GM12878 (cell line): ENCODE measurements around the gene MRPL33. TPM values are rescaled to one million over a fixed set of nuclear protein-coding genes. Genes with fewer than 3 reads are reported as not detected.

Experiments used
- ATAC-seq: fragments of 200-7000 bp; cut with Tn5 transposase; 3 replicates; pipeline ENCODE4 v1.9.1; 2020; ENCODE audit warnings: mild to moderate bottlenecking, moderate library complexity
- BruUV-seq: library from RNA; stranded (reverse); fragments of 400-500 nt; replicated peaks from 2 replicates; lab custom pipeline; 2021; lab: Mats Ljungman, UMichigan
- CTCF ChIA-PET: fragments of 300-600 bp; sonication (Branson Sonifier 250); formaldehyde crosslinking; extraction: SDS; loops from one replicate; lab custom pipeline; 2021; ENCODE audit warnings: inconsistent platforms; lab: Yijun Ruan, JAX
- POLR2A ChIA-PET: fragments of 350-600 bp; formaldehyde crosslinking; extraction: SDS; loops from one replicate; lab custom pipeline; 2021; ENCODE audit warnings: inconsistent platforms; lab: Charles Lee
- RAD21 ChIA-PET: fragments of 300-600 bp; sonication (Branson Sonifier 250); formaldehyde crosslinking; loops from one replicate; lab custom pipeline; 2023; ENCODE audit warnings: antibody characterized with exemption; ENCODE audit not compliant: unreplicated experiment; lab: Charles Lee
- SMC1A ChIA-PET: fragments of 300-600 bp; sonication (Branson Sonifier 250); formaldehyde crosslinking; loops from one replicate; lab custom pipeline; 2023; ENCODE audit not compliant: unreplicated experiment, uncharacterized antibody; lab: Charles Lee
- DNase-seq: peaks from one replicate; pipeline ENCODE4 v3.0.0-alpha.2; 2011; ENCODE audit warnings: low read depth, low spot score
- FAIRE-seq: peaks from 3 replicates; lab custom pipeline; 2011; peaks lifted over from hg19 to GRCh38; lab: Jason Lieb, UNC
- H2AFZ ChIP-seq: 2 replicates; pipeline ENCODE4 v1.6.0; 2011; ENCODE audit warnings: low read depth, low read length, control low read depth; ENCODE audit not compliant: control insufficient read depth
- H3K27ac ChIP-seq: 2 replicates; pipeline ENCODE4 v1.5.1; 2011; ENCODE audit warnings: control low read depth; ENCODE audit not compliant: control insufficient read depth, insufficient read depth
- H3K27me3 ChIP-seq, 2 experiments: replicated peaks in 1 of 2; 2 replicates each; pipeline versions ENCODE4 v1.6.0 to v1.6.1; 2011; ENCODE audit warnings: low read length in 1 of 2; ENCODE audit not compliant: control insufficient read depth in 2 of 2, insufficient read depth in 2 of 2
- H3K36me3 ChIP-seq, 2 experiments: 2 replicates each; pipeline ENCODE4 v1.5.1; 2011; ENCODE audit warnings: low read length in 1 of 2; ENCODE audit not compliant: control insufficient read depth in 2 of 2, insufficient read depth in 2 of 2
- H3K4me1 ChIP-seq: 2 replicates; pipeline ENCODE4 v1.6.1; 2011; ENCODE audit warnings: mild to moderate bottlenecking, low read length, moderate library complexity, mixed read lengths; ENCODE audit not compliant: control insufficient read depth, insufficient read depth
- H3K4me2 ChIP-seq: 2 replicates; pipeline ENCODE4 v1.6.0; 2011; ENCODE audit warnings: control low read depth; ENCODE audit not compliant: control insufficient read depth, insufficient read depth
- H3K4me3 ChIP-seq: fragments of 200-600 bp; sonication (generic); 2 replicates; pipeline ENCODE4 v1.5.1; 2016
- H3K79me2 ChIP-seq: 2 replicates; pipeline ENCODE4 v1.6.0; 2011; ENCODE audit warnings: low read length; ENCODE audit not compliant: control insufficient read depth, insufficient read depth
- H3K9ac ChIP-seq: 2 replicates; pipeline ENCODE4 v1.8.0; 2011; ENCODE audit warnings: low read length, control low read depth, mixed read lengths; ENCODE audit not compliant: control insufficient read depth, insufficient read depth
- H3K9me3 ChIP-seq: replicated peaks from 3 replicates; pipeline ENCODE4 v1.5.1; 2011; ENCODE audit warnings: mild to moderate bottlenecking, low read length; ENCODE audit not compliant: control insufficient read depth, insufficient read depth
- H4K20me1 ChIP-seq: 2 replicates; pipeline ENCODE4 v1.6.0; 2011; ENCODE audit not compliant: control insufficient read depth, insufficient read depth
- CBX3 ChIP-seq: fragments of 200-600 bp; sonication (generic); IDR thresholded peaks from 2 replicates; pipeline ENCODE4 v1.6.1; 2016; ENCODE audit warnings: low read depth, borderline replicate concordance
- CBX5 ChIP-seq: sonication (generic); IDR thresholded peaks from 2 replicates; pipeline ENCODE4 v1.6.1; 2016; ENCODE audit warnings: low read depth, moderate library complexity, mild to moderate bottlenecking, inconsistent platforms
- CREB1 ChIP-seq: IDR thresholded peaks from 2 replicates; pipeline ENCODE4 v1.6.1; 2012; ENCODE audit warnings: low read depth, mild to moderate bottlenecking, inconsistent platforms
- ETV6 ChIP-seq, 2 experiments: fragments of 450-650 bp in 1 of 2; IDR thresholded peaks in 1 of 2; conservative IDR thresholded peaks in 1 of 2; 2 replicates each; pipeline ENCODE4 v1.6.1; 2014; ENCODE audit warnings: antibody characterized with exemption in 1 of 2, borderline replicate concordance in 1 of 2, low read depth in 1 of 2, mild to moderate bottlenecking in 1 of 2, moderate library complexity in 1 of 2
- EZH2 ChIP-seq: IDR thresholded peaks from 2 replicates; pipeline ENCODE4 v1.6.1; 2012; ENCODE audit warnings: low read depth, mild to moderate bottlenecking, control low read depth, inconsistent platforms, low read length, borderline replicate concordance; ENCODE audit not compliant: control insufficient read depth
- FOS ChIP-seq: IDR thresholded peaks from 3 replicates; pipeline ENCODE4 v1.6.1; 2011; ENCODE audit warnings: borderline replicate concordance; ENCODE audit not compliant: insufficient read length; ENCODE audit errors: extremely low read depth
- GABPA ChIP-seq: IDR thresholded peaks from 2 replicates; pipeline ENCODE4 v1.6.1; 2014; ENCODE audit warnings: antibody characterized with exemption, low read depth, mild to moderate bottlenecking, inconsistent platforms
- GATAD2B ChIP-seq: fragments of 450-650 bp; conservative IDR thresholded peaks from 2 replicates; pipeline ENCODE4 v1.6.1; 2017; ENCODE audit warnings: low read depth, mild to moderate bottlenecking, moderate library complexity
- IRF5 ChIP-seq: fragments of 450-650 bp; IDR thresholded peaks from 2 replicates; pipeline ENCODE4 v1.6.1; 2017; ENCODE audit warnings: borderline replicate concordance
- NBN ChIP-seq: fragments of 450-650 bp; IDR thresholded peaks from 2 replicates; pipeline ENCODE4 v1.6.1; 2016
- NFIC ChIP-seq: IDR thresholded peaks from 2 replicates; pipeline ENCODE4 v1.6.1; 2012; ENCODE audit warnings: low read depth, mild to moderate bottlenecking, inconsistent platforms, low read length, moderate library complexity
- NR2C1 ChIP-seq: fragments of 450-650 bp; IDR thresholded peaks from 2 replicates; pipeline ENCODE4 v1.6.1; 2017; ENCODE audit warnings: antibody characterized with exemption, mild to moderate bottlenecking, moderate library complexity
- PRDM15 ChIP-seq: fragments of 450-650 bp; formaldehyde crosslinking; IDR thresholded peaks from 2 replicates; pipeline ENCODE4 v1.4.0; 2020; ENCODE audit warnings: mild to moderate bottlenecking, moderate library complexity
- RUNX3 ChIP-seq: IDR thresholded peaks from 2 replicates; pipeline ENCODE4 v1.6.1; 2012; ENCODE audit warnings: low read length, inconsistent platforms
- SIX5 ChIP-seq: IDR thresholded peaks from 2 replicates; pipeline ENCODE4 v1.6.1; 2011; ENCODE audit warnings: mild to moderate bottlenecking, low read depth, low read length, moderate library complexity; ENCODE audit not compliant: severe bottlenecking
- SREBF2 ChIP-seq: IDR thresholded peaks from 2 replicates; pipeline ENCODE4 v1.6.1; 2012; ENCODE audit warnings: mild to moderate bottlenecking, low read length
- WRNIP1 ChIP-seq: IDR thresholded peaks from 2 replicates; pipeline ENCODE4 v1.6.1; 2011; ENCODE audit warnings: low read depth, low read length, improper control_type of control experiment, borderline replicate concordance
- ZBTB33 ChIP-seq: fragments of 450-650 bp; IDR thresholded peaks from 2 replicates; pipeline ENCODE4 v1.6.1; 2017; ENCODE audit warnings: mild to moderate bottlenecking
- WGBS: methylation state at CpG from one replicate; pipeline ENCODE4 v1.1.6; 2016; ENCODE audit warnings: low lambda C conversion rate; ENCODE audit not compliant: insufficient replicate concordance, insufficient coverage; ENCODE audit errors: missing lambda C conversion rate; 5-methylcytosine and 5-hydroxymethylcytosine counted together
- in situ Hi-C: fragments of 300-500 bp; cut with MboI; formaldehyde crosslinking; loops from 9 replicates; pipeline ENCODE4 v1.14.3; 2018; ENCODE audit warnings: mixed read lengths
- intact Hi-C: fragments of 100-400 bp; cut with micrococcal nuclease; formaldehyde crosslinking; loops from one replicate; pipeline ENCODE4 v1.14.2; 2022; ENCODE audit not compliant: unreplicated experiment
- polyA plus RNA-seq, 11 experiments: library from polyadenylated mRNA; depleted of rRNA in 4 of 11; unstranded in 6 of 11; stranded (reverse) in 5 of 11; fragments of >200 nt; fragmentation: Nextera tagmentation in 4 of 11; fragmentation: Illumina TruSeq in 1 of 11; extraction: Ambion mirVana in 4 of 11; extraction: Trizol in 1 of 11; gene quantifications; 1 replicate in 1 of 11; 2 replicates in 10 of 11; pipeline versions ENCODE4 v1.2.1 to v1.2.3, GENCODE V29; 2011 to 2016; ENCODE audit warnings: inconsistent platforms in 2 of 11, missing spikeins in 2 of 11, low read depth in 1 of 11
- total RNA-seq, 4 experiments: library from RNA; depleted of rRNA in 3 of 4; stranded (reverse); fragments of >200 nt in 3 of 4; fragmentation: Illumina TruSeq in 1 of 4; extraction: Trizol in 1 of 4; gene quantifications; 2 replicates each; pipeline versions ENCODE4 v1.2.1 to v1.2.3, GENCODE V29; 2013 to 2021

The MRPL33 gene
- total and polyA plus RNA-seq, 10 of the 15 experiments (the other 5 are each of a cell fraction or from before 2014, with no cell fraction given) = 50.1 to 318 (median 160) TPM

- no peak for TF ChIP-seq PRDM15 (CRISPR knock-in tag)
- TF ChIP-seq FOS = no peak
Measured at GRCh38 chr2:27822049-27822448, 50.5 kb downstream of the MRPL33 start (continued).

GRCh38 chr2:27823135-27823534 is 51.6 kb downstream of the MRPL33 start:
- no peaks in the 10 kb centered on the region for H4K20me1 ChIP-seq
- no peak overlapping the region for H3K9ac ChIP-seq
- ChIA-PET CTCF (no interaction called here), RAD21 (no interaction called here), POLR2A (no interaction called here), SMC1A (no interaction called here)
- no peaks in the 10 kb centered on the region; a peak in 1 of 4 replicates for H3K27me3 ChIP-seq
- in situ Hi-C loops = no loop called here
- H3K4me2 ChIP-seq = no peak overlapping the region
- no peaks in the 10 kb centered on the region; the same call in 1 of the 3 replicates for H3K9me3 ChIP-seq
- no peak overlapping the region for H3K27ac ChIP-seq
- H3K79me2 ChIP-seq = no peaks in the 10 kb centered on the region
- H3K4me1 ChIP-seq = no peaks in the 10 kb centered on the region
- no peak for DNase-seq
- intact Hi-C loops = no loop called here
- no TSS peak for BruUV-seq
- FAIRE-seq = no peak
- H3K36me3 ChIP-seq = no peaks in the 10 kb centered on the region
- H2AFZ ChIP-seq = no peak overlapping the region
- WGBS = 65% methylated on average over 5 of the region's 5 CpGs
- H3K4me3 ChIP-seq = no peak overlapping the region
- no peak for ATAC-seq
- TF ChIP-seq CREB1 (no peak), CBX3 (no peak), IRF5 (no peak), EZH2 (no peak), ETV6 (conservative IDR thresholded peaks at IDR 0.05 in 1 of 2, IDR thresholded peaks at IDR 0.05 in 1 of 2; ENCODE audit: borderline replicate concordance in 1 of 2, low read depth in 1 of 2) (no peak), NBN (no peak), SREBF2 (no peak), SIX5 (no peak), RUNX3 (no peak), NFIC (no peak), WRNIP1 (no peak), NR2C1 (no peak), GATAD2B (no peak), GABPA (no peak), ZBTB33 (no peak), CBX5 (no peak)
